ENCODE results near the gene ZAR1. TPM values are rescaled to one million over a fixed set of nuclear protein-coding genes. Genes with fewer than 3 reads are reported as not detected.

ZAR1 gene
- total RNA-seq, 1 donor from 2014 or later = not detected

DNA sequence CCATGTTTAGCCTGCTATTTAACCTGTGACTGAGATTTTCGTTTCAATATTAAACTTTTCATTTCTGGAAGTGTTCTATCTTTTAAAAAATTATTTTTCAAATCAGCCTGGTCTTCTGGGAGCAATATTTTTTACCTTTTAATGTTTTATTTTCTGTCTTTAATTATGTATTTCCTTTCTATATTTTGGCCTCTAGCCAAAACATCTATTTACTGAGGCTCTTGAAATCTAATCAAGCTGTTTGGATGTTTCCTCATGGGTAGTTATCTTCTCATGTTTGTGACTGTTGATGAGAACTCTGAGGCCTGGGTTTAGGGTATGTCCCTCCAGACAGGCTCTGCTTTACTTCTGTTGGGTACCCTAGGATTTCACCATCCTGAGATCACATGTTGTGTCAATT lies 17.3 kb upstream of the ZAR1 start:
- H3K27ac Mint-ChIP-seq = no peak overlapping the region
- peaks cover 12% of the 10 kb centered on the region for H3K27me3 Mint-ChIP-seq (ENCODE audit: insufficient read depth)
- H3K4me1 Mint-ChIP-seq (ENCODE audit: low read depth) = no peaks in the 10 kb centered on the region
- intact Hi-C loops (cut with micrococcal nuclease) = no loop called here
- DNase-seq (ENCODE audit: low spot score) = no peak
- H3K4me3 Mint-ChIP-seq = no peak overlapping the region
- no peaks in the 10 kb centered on the region for H3K9me3 Mint-ChIP-seq
- no peaks in the 10 kb centered on the region for H3K36me3 Mint-ChIP-seq (ENCODE audit: low read depth)

DNA sequence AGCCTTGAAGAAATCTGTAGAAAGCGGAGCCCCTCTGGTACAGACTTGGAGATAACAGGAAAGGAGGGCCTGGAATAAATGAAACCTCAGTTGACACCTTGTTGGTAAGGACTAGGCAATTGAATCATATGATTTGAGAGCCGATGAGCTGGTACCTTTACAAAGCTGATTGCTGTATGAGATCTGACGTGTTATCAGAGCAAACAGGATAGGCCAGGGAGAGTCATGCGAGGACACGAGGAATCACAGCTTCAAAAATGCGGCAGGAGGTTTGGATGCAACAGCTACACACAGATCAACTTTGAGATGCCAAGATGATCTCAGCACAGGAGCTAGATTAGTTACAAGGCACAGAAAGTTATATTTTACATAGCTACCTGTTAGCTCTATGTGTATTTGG lies 14.3 kb upstream of the ZAR1 start:
- no peak overlapping the region for H3K4me3 Mint-ChIP-seq
- no peak for DNase-seq (ENCODE audit: low spot score)
- H3K4me1 Mint-ChIP-seq (ENCODE audit: low read depth) = no peaks in the 10 kb centered on the region
- H3K27me3 Mint-ChIP-seq (ENCODE audit: insufficient read depth) = peaks cover 19% of the 10 kb centered on the region
- intact Hi-C loops (cut with micrococcal nuclease) = no loop called here
- H3K27ac Mint-ChIP-seq = no peak overlapping the region
- H3K36me3 Mint-ChIP-seq (ENCODE audit: low read depth) = no peaks in the 10 kb centered on the region
- no peaks in the 10 kb centered on the region for H3K9me3 Mint-ChIP-seq

DNA sequence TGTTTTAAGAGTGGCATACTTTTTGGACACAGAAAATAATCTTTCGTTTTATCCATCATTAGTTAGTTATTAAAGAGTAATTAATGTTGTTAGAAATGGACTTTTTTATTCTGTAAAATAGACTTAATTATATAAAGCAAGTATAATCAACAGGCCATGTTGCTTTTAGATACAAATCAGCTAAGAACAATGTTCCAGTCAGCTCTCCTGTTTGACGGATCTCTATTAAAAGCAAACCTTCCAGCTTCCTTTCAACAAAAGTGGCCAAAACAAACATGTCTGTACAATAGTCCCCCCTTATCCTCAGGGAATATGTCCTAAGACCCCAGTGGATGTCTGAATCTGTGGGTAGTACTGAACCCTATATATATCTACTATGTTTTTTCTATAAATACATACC lies 11.8 kb upstream of the ZAR1 start:
- H3K4me1 Mint-ChIP-seq (ENCODE audit: low read depth) = peaks cover 6% of the 10 kb centered on the region

DNA sequence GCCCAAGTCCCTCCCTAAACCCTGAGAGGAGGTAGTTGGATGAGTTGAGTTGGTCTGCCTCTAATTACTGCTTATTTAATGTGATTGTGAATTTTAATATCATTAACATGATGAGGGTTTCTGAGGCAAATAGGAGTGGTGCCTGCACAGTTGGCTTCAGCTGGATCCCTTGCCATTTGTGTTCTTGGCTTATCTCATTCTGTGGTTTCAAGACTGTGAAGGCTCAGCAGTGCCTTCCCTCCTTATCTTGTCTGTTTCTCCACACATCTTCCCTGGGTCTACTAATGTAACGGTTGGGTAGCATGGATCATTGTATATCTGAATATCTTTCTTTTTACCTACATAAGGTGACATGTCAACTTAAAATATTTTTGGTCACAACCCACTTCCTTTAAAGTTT lies 8.5 kb upstream of the ZAR1 start:
- peaks cover 3% of the 10 kb centered on the region for H3K36me3 Mint-ChIP-seq (ENCODE audit: low read depth)
- no peaks in the 10 kb centered on the region for H3K9me3 Mint-ChIP-seq
- H3K27ac Mint-ChIP-seq = no peak overlapping the region
- no peak for DNase-seq (ENCODE audit: low spot score)
- peaks cover 59% of the 10 kb centered on the region for H3K27me3 Mint-ChIP-seq (ENCODE audit: insufficient read depth)
- H3K4me1 Mint-ChIP-seq (ENCODE audit: low read depth) = peaks cover 20% of the 10 kb centered on the region
- no peak overlapping the region for H3K4me3 Mint-ChIP-seq
- intact Hi-C loops (cut with micrococcal nuclease) = no loop called here

More for the DNA sequence above, 11.8 kb upstream of the ZAR1 start:
- Mint-ChIP-seq H3K9me3 (no peaks in the 10 kb centered on the region), H3K27ac (no peak overlapping the region), H3K36me3 (ENCODE audit: low read depth) (no peaks in the 10 kb centered on the region), H3K27me3 (ENCODE audit: insufficient read depth) (peaks cover 37% of the 10 kb centered on the region), H3K4me3 (no peak overlapping the region)
- intact Hi-C loops (cut with micrococcal nuclease) = no loop called here
- DNase-seq (ENCODE audit: low spot score) = no peak

DNA sequence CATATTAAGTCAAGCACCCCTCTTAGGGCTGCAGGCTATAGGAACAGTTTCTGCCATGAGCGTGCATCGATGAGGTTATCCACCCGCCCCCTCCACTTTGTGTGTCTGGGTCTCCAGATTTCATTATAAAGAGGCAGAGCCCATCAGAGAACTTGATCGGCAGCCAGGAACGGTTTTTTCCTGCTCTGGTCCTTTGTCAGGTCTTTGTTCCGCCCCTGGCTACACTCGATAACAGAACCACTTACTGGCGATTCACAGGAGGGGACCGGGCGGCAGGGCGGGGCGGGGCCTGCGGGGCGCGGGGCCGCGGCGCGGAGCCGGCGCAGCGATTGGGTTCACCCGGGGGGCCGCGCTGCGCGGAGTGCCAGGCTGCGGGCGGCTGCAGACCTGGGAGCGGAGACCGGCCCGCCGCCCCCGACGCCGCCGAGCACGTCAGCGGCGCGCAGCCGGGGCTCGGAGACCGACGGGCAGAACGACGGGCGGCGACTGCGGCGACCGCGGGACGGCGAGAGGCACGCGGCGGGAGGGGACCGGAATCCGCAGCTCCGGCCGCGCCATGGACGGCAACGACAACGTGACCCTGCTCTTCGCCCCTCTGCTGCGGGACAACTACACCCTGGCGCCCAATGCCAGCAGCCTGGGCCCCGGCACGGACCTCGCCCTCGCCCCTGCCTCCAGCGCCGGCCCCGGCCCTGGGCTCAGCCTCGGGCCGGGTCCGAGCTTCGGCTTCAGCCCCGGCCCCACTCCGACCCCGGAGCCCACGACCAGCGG lies 6.9 kb upstream of the ZAR1 start, which contains the start of gene SLC10A4:
Gene SLC10A4, plus strand, starts transcription at position 338 of the 771 bp plus-strand sequence. Its CDS starts 219 bp downstream, at position 557.
- intact Hi-C loops (cut with micrococcal nuclease) = no loop called here
- Mint-ChIP-seq H3K9me3 (no peaks in the 10 kb centered on the region), H3K36me3 (ENCODE audit: low read depth) (peaks cover 3% of the 10 kb centered on the region), H3K4me1 (ENCODE audit: low read depth) (peaks cover 20% of the 10 kb centered on the region), H3K27me3 (ENCODE audit: insufficient read depth) (peaks cover 69% of the 10 kb centered on the region), H3K27ac (no peak within 1 kb of the TSS), H3K4me3 (peak within 1 kb of the TSS; percentile 55)
- no peak for DNase-seq (ENCODE audit: low spot score)

DNA sequence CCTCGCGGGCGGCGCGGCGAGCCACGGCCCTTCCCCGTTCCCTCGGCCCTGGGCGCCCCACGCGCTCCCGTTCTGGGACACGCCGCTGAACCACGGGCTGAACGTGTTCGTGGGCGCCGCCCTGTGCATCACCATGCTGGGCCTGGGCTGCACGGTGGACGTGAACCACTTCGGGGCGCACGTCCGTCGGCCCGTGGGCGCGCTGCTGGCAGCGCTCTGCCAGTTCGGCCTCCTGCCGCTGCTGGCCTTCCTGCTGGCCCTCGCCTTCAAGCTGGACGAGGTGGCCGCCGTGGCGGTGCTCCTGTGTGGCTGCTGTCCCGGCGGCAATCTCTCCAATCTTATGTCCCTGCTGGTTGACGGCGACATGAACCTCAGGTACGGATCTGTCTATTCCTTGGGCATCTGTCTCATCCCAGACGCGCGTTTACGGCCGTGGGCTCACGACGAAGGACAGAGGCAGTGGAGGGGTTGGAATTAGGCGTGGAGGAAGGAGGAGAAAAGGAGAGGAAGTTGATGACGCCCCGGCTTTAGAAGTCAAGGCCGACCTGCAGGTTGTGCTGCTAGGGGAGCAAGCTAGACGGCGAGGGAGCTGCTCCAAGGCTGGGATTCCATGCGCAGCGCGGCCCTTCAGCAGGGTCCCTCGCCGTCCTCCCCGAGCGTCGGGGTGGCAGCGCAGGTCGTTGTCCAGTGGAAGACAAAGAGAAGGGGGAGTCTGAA lies 6.1 kb upstream of the ZAR1 start:
- Mint-ChIP-seq H3K36me3 (ENCODE audit: low read depth) (peaks cover 3% of the 10 kb centered on the region), H3K27me3 (ENCODE audit: insufficient read depth) (peaks cover 72% of the 10 kb centered on the region), H3K4me1 (ENCODE audit: low read depth) (peaks cover 20% of the 10 kb centered on the region), H3K4me3 (peak overlapping the region; percentile 55), H3K27ac (no peak overlapping the region), H3K9me3 (no peaks in the 10 kb centered on the region)
- no peak for DNase-seq (ENCODE audit: low spot score)
- intact Hi-C loops (cut with micrococcal nuclease) = no loop called here

DNA sequence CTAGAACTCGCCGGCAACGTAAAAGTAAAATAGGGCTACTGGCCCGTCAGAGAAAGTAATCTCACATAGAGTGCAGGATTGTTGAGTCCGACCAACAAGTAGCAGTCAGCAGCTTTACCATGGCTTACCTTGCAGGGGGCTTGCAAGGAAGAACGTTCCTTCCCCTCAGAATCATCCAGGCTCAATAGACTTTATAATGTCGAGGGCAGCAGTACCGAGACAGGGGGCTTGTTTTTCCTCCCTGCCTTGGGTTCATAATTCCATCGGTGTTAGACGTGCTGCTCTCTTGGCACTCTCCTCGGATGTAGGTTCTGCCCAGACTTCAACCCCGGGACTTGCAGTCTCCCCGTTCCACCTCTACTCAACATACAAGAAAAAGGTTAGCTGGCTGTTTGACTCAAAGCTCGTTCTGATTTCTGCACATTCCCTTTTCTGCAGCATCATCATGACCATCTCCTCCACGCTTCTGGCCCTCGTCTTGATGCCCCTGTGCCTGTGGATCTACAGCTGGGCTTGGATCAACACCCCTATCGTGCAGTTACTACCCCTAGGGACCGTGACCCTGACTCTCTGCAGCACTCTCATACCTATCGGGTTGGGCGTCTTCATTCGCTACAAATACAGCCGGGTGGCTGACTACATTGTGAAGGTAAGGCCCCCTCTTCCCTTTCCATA lies 5.4 kb upstream of the ZAR1 start:
- Mint-ChIP-seq H3K36me3 (ENCODE audit: low read depth) (peaks cover 3% of the 10 kb centered on the region), H3K27ac (peak overlapping the region; percentile 36), H3K9me3 (no peaks in the 10 kb centered on the region), H3K27me3 (ENCODE audit: insufficient read depth) (peaks cover 76% of the 10 kb centered on the region), H3K4me3 (peak overlapping the region; percentile 55), H3K4me1 (ENCODE audit: low read depth) (peaks cover 20% of the 10 kb centered on the region)
- no peak for DNase-seq (ENCODE audit: low spot score)
- intact Hi-C loops (cut with micrococcal nuclease) = no loop called here

DNA sequence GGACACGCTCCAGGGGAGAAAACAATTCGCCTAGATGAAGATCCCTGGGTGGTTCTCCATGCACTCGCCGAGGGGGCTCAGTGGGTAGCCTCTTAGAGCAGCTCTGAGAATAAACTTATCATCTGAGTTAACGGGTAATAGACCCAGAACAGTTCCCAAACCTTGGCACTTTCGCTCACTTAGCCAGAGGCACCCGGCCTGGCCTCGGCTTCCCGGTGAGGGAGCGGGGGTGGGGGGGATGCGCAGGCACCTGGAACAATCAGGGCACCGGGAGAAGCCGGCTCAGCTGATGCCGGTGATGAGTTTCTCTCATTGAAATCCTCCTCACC lies 405 bp upstream of the ZAR1 start:
- no peaks in the 10 kb centered on the region for H3K9me3 Mint-ChIP-seq
- no peak for DNase-seq (ENCODE audit: low spot score)
- H3K27me3 Mint-ChIP-seq (ENCODE audit: insufficient read depth) = peaks cover 61% of the 10 kb centered on the region
- H3K4me3 Mint-ChIP-seq = peak overlapping the region; percentile 33
- peaks cover 4% of the 10 kb centered on the region for H3K4me1 Mint-ChIP-seq (ENCODE audit: low read depth)
- peaks cover 3% of the 10 kb centered on the region for H3K36me3 Mint-ChIP-seq (ENCODE audit: low read depth)
- intact Hi-C loops (cut with micrococcal nuclease) = no loop called here
- no peak overlapping the region for H3K27ac Mint-ChIP-seq

DNA sequence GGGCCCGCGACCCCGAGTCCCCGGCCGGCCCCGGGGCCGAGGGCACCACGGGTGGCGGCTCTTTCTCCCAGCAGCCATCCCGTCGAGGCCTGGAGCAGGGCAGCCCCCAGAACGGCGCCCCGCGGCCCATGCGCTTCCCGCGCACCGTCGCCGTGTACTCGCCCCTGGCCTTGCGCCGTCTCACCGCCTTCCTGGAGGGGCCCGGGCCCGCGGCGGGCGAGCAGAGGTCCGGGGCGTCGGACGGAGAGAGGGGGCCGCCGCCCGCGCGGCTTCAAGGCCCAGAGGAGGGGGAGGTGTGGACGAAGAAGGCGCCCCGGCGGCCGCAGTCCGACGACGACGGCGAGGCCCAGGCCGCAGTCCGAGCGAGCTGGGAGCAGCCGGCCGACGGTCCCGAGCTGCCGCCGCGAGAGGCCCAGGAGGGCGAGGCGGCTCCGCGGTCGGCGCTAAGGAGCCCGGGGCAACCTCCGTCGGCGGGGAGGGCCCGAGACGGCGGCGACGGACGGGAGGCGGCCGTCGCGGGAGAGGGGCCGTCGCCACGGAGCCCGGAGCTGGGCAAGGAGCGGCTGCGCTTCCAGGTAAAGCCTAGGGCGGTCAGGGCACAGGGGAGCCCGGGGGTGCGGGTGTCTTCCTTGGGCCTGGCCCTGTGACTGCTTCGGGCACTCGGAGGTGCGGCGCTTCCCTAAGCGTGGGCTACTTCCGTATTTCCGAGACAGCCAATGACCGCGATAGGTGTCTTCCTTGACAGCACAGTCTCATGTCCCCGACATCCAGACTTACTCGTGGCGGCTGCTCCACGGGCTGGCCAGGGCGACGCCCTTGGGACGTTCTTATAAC lies 845 bp downstream of the ZAR1 start:
- H3K4me3 Mint-ChIP-seq = no peak overlapping the region
- intact Hi-C loops (cut with micrococcal nuclease) = no loop called here
- H3K36me3 Mint-ChIP-seq (ENCODE audit: low read depth) = no peaks in the 10 kb centered on the region
- H3K27me3 Mint-ChIP-seq (ENCODE audit: insufficient read depth) = peaks cover 50% of the 10 kb centered on the region
- H3K9me3 Mint-ChIP-seq = no peaks in the 10 kb centered on the region
- H3K4me1 Mint-ChIP-seq (ENCODE audit: low read depth) = no peaks in the 10 kb centered on the region
- H3K27ac Mint-ChIP-seq = no peak overlapping the region
- DNase-seq (ENCODE audit: low spot score) = no peak

DNA sequence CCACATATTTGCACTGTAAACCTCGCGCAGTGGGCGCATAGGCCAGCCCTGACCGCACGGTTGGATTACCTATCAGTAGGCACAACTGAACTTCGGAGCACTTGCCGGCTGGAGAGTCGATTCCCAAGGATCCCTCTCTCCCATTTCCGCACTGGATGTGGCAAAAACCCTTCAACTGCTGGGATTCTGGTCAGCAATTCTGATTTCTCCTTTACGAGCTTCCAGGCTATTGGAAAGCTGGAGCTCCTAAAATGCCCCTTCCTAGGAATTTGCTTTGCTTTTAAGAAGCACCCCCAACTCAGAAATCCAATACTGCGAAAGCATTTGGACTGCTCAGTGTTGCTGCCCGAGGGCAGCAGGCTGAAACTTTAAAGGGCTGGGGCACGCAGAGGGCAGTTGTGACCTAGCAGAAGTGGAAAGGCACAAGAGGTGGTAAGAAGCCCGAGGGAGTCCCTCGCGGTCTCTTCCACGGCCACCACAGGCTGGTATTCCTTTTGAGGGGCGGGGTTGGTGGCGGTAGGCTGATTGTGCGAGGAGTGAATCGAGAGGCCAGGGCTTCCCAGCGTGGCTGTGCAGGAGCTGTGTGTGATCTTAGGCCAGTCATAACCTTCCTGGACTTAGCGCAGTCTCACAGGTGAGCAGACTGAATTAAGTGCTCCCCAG lies 1.6 kb downstream of the ZAR1 start:
- H3K36me3 Mint-ChIP-seq (ENCODE audit: low read depth) = no peaks in the 10 kb centered on the region
- no peaks in the 10 kb centered on the region for H3K4me1 Mint-ChIP-seq (ENCODE audit: low read depth)
- intact Hi-C loops (cut with micrococcal nuclease) = no loop called here
- peaks cover 45% of the 10 kb centered on the region for H3K27me3 Mint-ChIP-seq (ENCODE audit: insufficient read depth)
- H3K27ac Mint-ChIP-seq = no peak overlapping the region
- H3K9me3 Mint-ChIP-seq = no peaks in the 10 kb centered on the region
- DNase-seq (ENCODE audit: low spot score) = no peak
- no peak overlapping the region for H3K4me3 Mint-ChIP-seq

DNA sequence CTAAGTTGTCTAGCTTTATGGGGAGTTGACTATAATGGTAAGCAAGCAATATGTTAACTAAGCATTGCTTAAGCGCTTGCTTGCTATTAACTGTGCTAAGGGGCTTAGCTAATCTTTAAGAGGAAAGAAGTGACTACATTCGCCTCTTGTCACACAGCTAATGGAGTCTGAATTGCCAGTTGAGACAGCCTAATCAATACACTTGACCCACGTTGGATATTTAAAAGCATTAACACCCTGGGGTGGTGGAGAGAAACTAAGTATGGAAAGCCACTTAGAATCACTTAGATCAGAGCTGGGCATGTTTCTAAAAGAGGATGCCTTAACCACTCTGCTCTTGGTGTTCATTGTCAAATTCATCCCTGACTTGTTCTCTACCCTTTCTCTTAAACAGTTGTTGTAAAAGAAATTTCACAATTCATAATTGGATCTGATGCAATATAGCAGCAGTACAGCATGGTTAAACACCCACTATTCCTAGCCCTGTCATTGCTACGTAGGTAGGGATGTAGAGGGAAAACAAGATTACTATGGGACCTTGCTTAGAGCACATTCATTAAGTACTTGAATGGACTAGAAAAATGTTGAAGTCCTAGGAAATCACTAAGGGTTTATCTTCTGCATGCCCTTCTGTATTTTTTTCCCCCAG lies 3.5 kb downstream of the ZAR1 start:
- Mint-ChIP-seq H3K36me3 (ENCODE audit: low read depth) (peaks cover under 1% of the 10 kb centered on the region), H3K27me3 (ENCODE audit: insufficient read depth) (peaks cover 28% of the 10 kb centered on the region), H3K4me3 (no peak overlapping the region), H3K9me3 (no peaks in the 10 kb centered on the region), H3K4me1 (ENCODE audit: low read depth) (no peaks in the 10 kb centered on the region), H3K27ac (no peak overlapping the region)
- DNase-seq (ENCODE audit: low spot score) = no peak
- intact Hi-C loops (cut with micrococcal nuclease) = no loop called here

DNA sequence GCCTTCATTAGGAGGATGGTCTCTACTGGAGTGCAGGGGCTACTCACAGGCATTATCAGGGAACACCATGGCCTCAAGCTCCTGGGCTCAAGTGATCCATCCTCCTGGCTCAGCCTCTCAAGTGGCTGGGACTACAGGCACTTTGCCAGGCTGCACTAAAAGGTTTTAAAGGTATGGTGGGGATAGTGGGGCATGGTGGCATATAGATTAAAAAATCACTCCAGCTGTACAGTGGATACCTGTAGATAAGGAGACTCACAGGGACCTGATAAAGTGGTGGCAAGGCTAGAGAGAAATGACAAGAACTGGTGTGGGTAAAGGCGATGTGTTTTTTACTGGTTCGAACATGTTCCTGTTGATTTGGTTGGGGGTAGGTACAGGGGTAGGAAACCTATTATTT lies 5.9 kb downstream of the ZAR1 start:
- DNase-seq (ENCODE audit: low spot score) = no peak
- no peaks in the 10 kb centered on the region for H3K9me3 Mint-ChIP-seq
- H3K36me3 Mint-ChIP-seq (ENCODE audit: low read depth) = peaks cover 12% of the 10 kb centered on the region
- peaks cover 16% of the 10 kb centered on the region for H3K27me3 Mint-ChIP-seq (ENCODE audit: insufficient read depth)
- no peak overlapping the region for H3K27ac Mint-ChIP-seq
- intact Hi-C loops (cut with micrococcal nuclease) = loop anchor here (5.0 kb wide), 2 partner anchors 64 to 154 kb away; partner anchors contain the start of gene SLAIN2
- peaks cover 15% of the 10 kb centered on the region for H3K4me1 Mint-ChIP-seq (ENCODE audit: low read depth)
- H3K4me3 Mint-ChIP-seq = no peak overlapping the region

All from activated T-helper 1 cell treated with anti-CD3 and anti-CD28 coated beads, Interleukin-12 subunit alpha, Interleukin-12 subunit beta, Interleukin-2, Interleukin-4 antibody, amounts not matched to agents 30 ng/mL and 10 ng/mL and 1 ng/mL, durations not matched to agents 14 hours and 24 hours and 36 hours (primary cell).